C4-2B (cell line): ENCODE results near the gene KLHL28.

Experiments
- CTCF ChIP-seq: fragments of 450-650 bp; conservative IDR thresholded peaks from 2 replicates; pipeline ENCODE4 v1.5.1; 2017; ENCODE audit warnings: mild to moderate bottlenecking
- ZFX ChIP-seq: fragments of 450-650 bp; IDR thresholded peaks from 2 replicates; pipeline ENCODE4 v1.6.1; 2017

GRCh38 chr14:44941591-44941990 lies 20.2 kb downstream of the KLHL28 start:
- TF ChIP-seq CTCF (no peak), ZFX (no peak)
